HepG2 (cell line): ENCODE data around the gene NDUFAF5. TPM values are rescaled to one million over a fixed set of nuclear protein-coding genes. Genes with fewer than 3 reads are reported as not detected.

Source experiments
- ATAC-seq: fragments of 200-7000 bp; cut with Tn5 transposase; 3 replicates; pipeline ENCODE4 v1.9.1; 2020; ENCODE audit warnings: mild to moderate bottlenecking, moderate library complexity
- BruUV-seq: library from RNA; stranded (reverse); fragments of 400-500 nt; replicated peaks from 2 replicates; lab custom pipeline; 2021; lab: Mats Ljungman, UMichigan
- CTCF ChIA-PET: fragments of 300-600 bp; formaldehyde crosslinking; extraction: SDS; loops from one replicate; lab custom pipeline; 2021; ENCODE audit warnings: low total read pairs, inconsistent platforms, low intra/inter-chr PET ratio; lab: Yijun Ruan, JAX
- POLR2A ChIA-PET: fragments of 350-600 bp; sonication (Branson Sonifier 250); formaldehyde crosslinking; loops from one replicate; lab custom pipeline; 2020; ENCODE audit warnings: antibody characterized with exemption, inconsistent platforms; lab: Yijun Ruan, JAX
- DNase-seq: peaks from one replicate; pipeline ENCODE4 v3.0.0-alpha.2; 2015; ENCODE audit warnings: low spot score
- FAIRE-seq: peaks from 3 replicates; lab custom pipeline; 2011; peaks lifted over from hg19 to GRCh38; lab: Jason Lieb, UNC
- H2AFZ ChIP-seq: one replicate; pipeline ENCODE4 v1.6.1; 2011; ENCODE audit warnings: low read length, inconsistent platforms
- H3K27ac ChIP-seq: fragments of 300-600 bp; 3 replicates; pipeline ENCODE4 v1.8.0; 2011; ENCODE audit warnings: mixed run types, mild to moderate bottlenecking, mixed read lengths, low read length, inconsistent platforms; ENCODE audit not compliant: insufficient read depth; ENCODE audit errors: extremely low read length
- H3K27me3 ChIP-seq, 2 experiments: fragments of 200-600 bp in 1 of 2; 2 replicates in 1 of 2; 3 replicates in 1 of 2; pipeline versions ENCODE4 v1.6.0 to v1.8.0; 2011; ENCODE audit warnings: low read length in 2 of 2, mild to moderate bottlenecking in 2 of 2, moderate library complexity in 2 of 2, inconsistent platforms in 1 of 2; ENCODE audit not compliant: insufficient read depth in 2 of 2, control insufficient read depth in 1 of 2
- H3K36me3 ChIP-seq, 2 experiments: fragments of 200-600 bp in 1 of 2; replicated peaks in 1 of 2; 2 replicates in 1 of 2; 3 replicates in 1 of 2; pipeline versions ENCODE4 v1.5.1 to v1.8.0; 2011; ENCODE audit warnings: low read length in 2 of 2, inconsistent platforms in 1 of 2; ENCODE audit not compliant: insufficient read depth in 2 of 2, control insufficient read depth in 1 of 2
- H3K4me1 ChIP-seq: 2 replicates; pipeline ENCODE4 v1.5.1; 2012; ENCODE audit warnings: low read length, inconsistent platforms; ENCODE audit not compliant: insufficient read depth
- H3K4me2 ChIP-seq: 2 replicates; pipeline ENCODE4 v1.6.0; 2011; ENCODE audit warnings: low read depth, low read length, inconsistent platforms
- H3K4me3 ChIP-seq, 3 experiments: fragments of 200-600 bp in 1 of 3; sonication (generic), shearing (Covaris generic) in 1 of 3; replicated peaks in 1 of 3; 2 replicates each; pipeline ENCODE4 v1.5.1; 2011 to 2016; ENCODE audit warnings: low read length in 3 of 3, inconsistent platforms in 2 of 3, low read depth in 2 of 3, mild to moderate bottlenecking in 2 of 3, control low read depth in 1 of 3, mixed read lengths in 1 of 3; ENCODE audit not compliant: insufficient read depth in 1 of 3
- H3K79me2 ChIP-seq: one replicate; pipeline ENCODE4 v1.6.1; 2011; ENCODE audit warnings: low read length, inconsistent platforms; ENCODE audit not compliant: insufficient read depth
- H3K9ac ChIP-seq: 2 replicates; pipeline ENCODE4 v1.6.0; 2011; ENCODE audit warnings: mild to moderate bottlenecking, low read depth, low read length, inconsistent platforms; ENCODE audit not compliant: insufficient read depth
- H3K9me3 ChIP-seq: 2 replicates; pipeline ENCODE4 v1.5.1; 2012; ENCODE audit warnings: mild to moderate bottlenecking, low read length
- H4K20me1 ChIP-seq: 2 replicates; pipeline ENCODE4 v1.6.0; 2011; ENCODE audit warnings: inconsistent platforms, mild to moderate bottlenecking, low read length, moderate library complexity; ENCODE audit not compliant: insufficient read depth
- CAMTA2 ChIP-seq: sonication (generic); formaldehyde crosslinking; IDR thresholded peaks from 2 replicates; pipeline ENCODE4 v1.4.0; 2020; ENCODE audit warnings: mild to moderate bottlenecking, missing genetic modification reagents, borderline replicate concordance
- CCDC6 ChIP-seq: sonication (generic); formaldehyde crosslinking; IDR thresholded peaks from 2 replicates; pipeline ENCODE4 v1.8.1; 2022; ENCODE audit warnings: mild to moderate bottlenecking, missing genetic modification reagents, moderate library complexity
- CEBPB ChIP-seq: IDR thresholded peaks from 2 replicates; pipeline ENCODE4 v1.6.1; 2011; ENCODE audit warnings: low read depth, low read length, improper control_type of control experiment, borderline replicate concordance
- GMEB1 ChIP-seq: sonication (generic); formaldehyde crosslinking; IDR thresholded peaks from 2 replicates; pipeline ENCODE4 v1.5.1; 2020; ENCODE audit warnings: missing genetic modification reagents, mild to moderate bottlenecking, borderline replicate concordance
- HNF4A ChIP-seq: sonication (generic); formaldehyde crosslinking; IDR thresholded peaks from 2 replicates; pipeline ENCODE4 v1.4.0; 2020; ENCODE audit warnings: missing genetic modification reagents
- JDP2 ChIP-seq: sonication (generic); formaldehyde crosslinking; IDR thresholded peaks from 2 replicates; pipeline ENCODE4 v1.8.1; 2022; ENCODE audit warnings: missing genetic modification reagents, borderline replicate concordance
- MEF2D ChIP-seq: sonication (generic); formaldehyde crosslinking; IDR thresholded peaks from 2 replicates; pipeline ENCODE4 v1.5.1; 2020; ENCODE audit warnings: mild to moderate bottlenecking, missing genetic modification reagents
- MTERF4 ChIP-seq: sonication (generic); formaldehyde crosslinking; IDR thresholded peaks from 2 replicates; pipeline ENCODE4 v1.8.0; 2023; ENCODE audit warnings: mild to moderate bottlenecking, missing genetic modification reagents
- SOX5 ChIP-seq: IDR thresholded peaks from 2 replicates; pipeline ENCODE4 v1.6.1; 2016; ENCODE audit warnings: borderline replicate concordance
- SPEN ChIP-seq: sonication (generic); formaldehyde crosslinking; IDR thresholded peaks from 2 replicates; pipeline ENCODE4 v1.5.1; 2020; ENCODE audit warnings: low read depth, mild to moderate bottlenecking, missing genetic modification reagents
- SSRP1 ChIP-seq: IDR thresholded peaks from 2 replicates; pipeline ENCODE4 v1.6.1; 2016; ENCODE audit warnings: control low read depth
- TOPORS ChIP-seq: sonication (generic); formaldehyde crosslinking; IDR thresholded peaks from 2 replicates; pipeline ENCODE4 v1.8.0; 2023; ENCODE audit warnings: mild to moderate bottlenecking, missing genetic modification reagents
- XRCC5 ChIP-seq: fragments of 200-400 bp; formaldehyde crosslinking; optimal IDR thresholded peaks from 2 replicates; pipeline ENCODE3; 2017; ENCODE audit warnings: mild to moderate bottlenecking, low read length
- ZMYM3 ChIP-seq: sonication (generic); formaldehyde crosslinking; IDR thresholded peaks from 2 replicates; pipeline ENCODE4 v1.5.1; 2020; ENCODE audit warnings: mild to moderate bottlenecking, missing genetic modification reagents
- ZNF431 ChIP-seq: sonication (generic); formaldehyde crosslinking; IDR thresholded peaks from 2 replicates; pipeline ENCODE4 v1.9.0; 2022; ENCODE audit warnings: missing genetic modification reagents, low read depth, mild to moderate bottlenecking, borderline replicate concordance
- ZSCAN20 ChIP-seq: sonication (generic); formaldehyde crosslinking; IDR thresholded peaks from 2 replicates; pipeline ENCODE4 v1.4.0; 2020; ENCODE audit warnings: missing genetic modification reagents, mild to moderate bottlenecking, borderline replicate concordance
- WGBS: methylation state at CpG from one replicate; pipeline ENCODE4 v1.1.6; 2017; ENCODE audit warnings: low lambda C conversion rate; 5-methylcytosine and 5-hydroxymethylcytosine counted together
- in situ Hi-C: cut with HindIII; loops from 2 replicates; pipeline ENCODE4 v1.10.0; 2017; ENCODE audit warnings: low pct_unique_long_range_greater_than_20kb; ENCODE audit not compliant: extremely low pct_ligation_motif_present
- intact Hi-C: fragments of 100-400 bp; cut with micrococcal nuclease; formaldehyde crosslinking; loops from one replicate; pipeline ENCODE4 v1.10.0; 2022; ENCODE audit not compliant: unreplicated experiment
- polyA plus RNA-seq, 8 experiments: library from polyadenylated mRNA; depleted of rRNA in 3 of 8; stranded (reverse) in 7 of 8; unstranded in 1 of 8; fragments of >200 nt; fragmentation: Illumina TruSeq in 4 of 8; extraction: Trizol in 4 of 8; gene quantifications; 2 replicates each; pipeline versions ENCODE4 v1.2.1 to v1.2.3, GENCODE V29; 2011 to 2016; ENCODE audit warnings: low read depth in 4 of 8, missing spikeins in 1 of 8, mixed read lengths in 1 of 8; ENCODE audit not compliant: insufficient read depth in 1 of 8
- total RNA-seq, 5 experiments: library from RNA; depleted of rRNA; stranded (reverse); fragments of >200 nt; fragmentation: Illumina TruSeq; extraction: Trizol; gene quantifications; 2 replicates each; pipeline ENCODE4 v1.2.3, GENCODE V29; 2016; ENCODE audit warnings: low read depth in 1 of 5
- TF ChIP-seq, protein P1 (sequence below): sonication (generic); formaldehyde crosslinking; IDR thresholded peaks from 2 replicates; pipeline ENCODE4 v1.8.1; 2023; ENCODE audit warnings: mild to moderate bottlenecking, missing genetic modification reagents, borderline replicate concordance
- TF ChIP-seq, protein P2 (sequence below): sonication (generic); formaldehyde crosslinking; IDR thresholded peaks from 2 replicates; pipeline ENCODE4 v1.4.0; 2020; ENCODE audit warnings: missing genetic modification reagents

NDUFAF5 gene
- total and polyA plus RNA-seq, 2 of the 13 experiments (the other 11 are each of a cell fraction or from before 2014, with no cell fraction given), result 23.1 to 66.7 TPM

DNA sequence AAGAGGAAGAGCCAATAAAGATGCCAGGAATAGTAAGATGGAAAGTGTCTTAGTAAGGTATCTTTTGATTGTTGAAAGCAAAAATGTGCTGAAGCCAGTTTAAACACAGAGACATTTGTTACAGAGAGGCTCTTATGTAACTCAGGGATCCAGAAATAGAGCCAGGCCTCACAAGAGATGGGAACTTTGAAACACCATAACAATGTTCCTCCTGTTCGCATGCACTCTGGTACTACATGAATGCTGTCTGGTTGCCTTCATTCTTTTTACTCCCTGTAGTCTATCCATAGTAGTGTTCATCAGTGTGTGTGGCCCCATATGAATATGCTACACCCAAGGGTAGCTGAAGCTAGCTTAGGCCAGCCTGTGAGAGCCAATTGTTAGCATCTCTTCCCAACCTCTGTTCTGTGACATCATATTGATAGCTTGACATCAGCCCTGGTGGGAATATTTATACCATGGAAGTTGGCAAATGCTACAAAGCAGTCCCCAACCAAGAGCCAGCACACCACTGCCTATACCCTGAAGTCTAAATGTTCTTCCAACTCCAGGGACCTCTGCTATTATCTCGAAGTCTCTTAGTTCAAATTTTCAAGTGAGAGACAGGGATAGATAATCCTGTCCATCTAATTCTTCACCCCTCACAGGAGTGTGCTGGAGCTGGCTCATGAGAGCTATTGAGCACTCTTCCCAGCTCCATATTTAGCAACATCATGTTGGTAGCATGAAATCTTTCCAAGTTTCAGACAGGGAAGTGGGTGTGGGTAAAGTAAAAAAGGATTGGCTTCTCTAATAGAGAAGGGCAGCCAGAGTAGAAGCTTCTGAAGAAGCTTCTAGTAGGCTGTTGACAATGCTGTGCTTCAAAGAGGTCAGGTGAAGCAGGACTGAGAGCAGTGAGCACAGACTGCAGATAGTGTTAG lies 7.0 kb downstream of the NDUFAF5 start:
- FAIRE-seq (no peak), ATAC-seq (no peak; the same call in 2 of the 3 replicates), DNase-seq (peak; percentile 35)
- no peaks in the 10 kb centered on the region for H3K9me3 ChIP-seq
- in situ Hi-C loops (no loop called here), intact Hi-C loops (no loop called here)
- POLR2A ChIA-PET, result no interaction called here
- H3K4me2 ChIP-seq, result no peak overlapping the region
- CTCF ChIA-PET, result no interaction called here
- no peak overlapping the region for H2AFZ ChIP-seq
- H3K9ac ChIP-seq, result no peak overlapping the region
- H4K20me1 ChIP-seq, result no peaks in the 10 kb centered on the region; the same call in 1 of the 2 replicates
- H3K79me2 ChIP-seq, result peaks cover 25% of the 10 kb centered on the region
- WGBS, result 90% methylated on average over 2 of the region's 2 CpGs
- H3K27me3 ChIP-seq, result no peaks in the 10 kb centered on the region
- H3K4me3 ChIP-seq, result no peak overlapping the region
- H3K4me1 ChIP-seq, result peaks cover 44% of the 10 kb centered on the region
- H3K27ac ChIP-seq, result no peak overlapping the region
- no TSS peak for BruUV-seq
- peaks cover 46 to 84% of the 10 kb centered on the region in 2 experiments for H3K36me3 ChIP-seq
- TF ChIP-seq ZMYM3, result peak; percentile 56; the same call in 1 of the 2 replicates
- peak; percentile 38 for TF ChIP-seq XRCC5
- no peak for TF ChIP-seq ZNF431 (CRISPR knock-in tag)
- 0 out of 2 replicates have a peak, but pooled peaks have one; percentile 33 for TF ChIP-seq SOX5
- TF ChIP-seq CEBPB, result no peak
- TF ChIP-seq, protein P1, sequence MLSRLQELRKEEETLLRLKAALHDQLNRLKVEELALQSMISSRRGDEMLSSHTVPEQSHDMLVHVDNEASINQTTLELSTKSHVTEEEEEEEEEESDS, result no peak
- TF ChIP-seq TOPORS, result no peak
- TF ChIP-seq CCDC6 (CRISPR knock-in tag), result no peak
- TF ChIP-seq, protein P2, sequence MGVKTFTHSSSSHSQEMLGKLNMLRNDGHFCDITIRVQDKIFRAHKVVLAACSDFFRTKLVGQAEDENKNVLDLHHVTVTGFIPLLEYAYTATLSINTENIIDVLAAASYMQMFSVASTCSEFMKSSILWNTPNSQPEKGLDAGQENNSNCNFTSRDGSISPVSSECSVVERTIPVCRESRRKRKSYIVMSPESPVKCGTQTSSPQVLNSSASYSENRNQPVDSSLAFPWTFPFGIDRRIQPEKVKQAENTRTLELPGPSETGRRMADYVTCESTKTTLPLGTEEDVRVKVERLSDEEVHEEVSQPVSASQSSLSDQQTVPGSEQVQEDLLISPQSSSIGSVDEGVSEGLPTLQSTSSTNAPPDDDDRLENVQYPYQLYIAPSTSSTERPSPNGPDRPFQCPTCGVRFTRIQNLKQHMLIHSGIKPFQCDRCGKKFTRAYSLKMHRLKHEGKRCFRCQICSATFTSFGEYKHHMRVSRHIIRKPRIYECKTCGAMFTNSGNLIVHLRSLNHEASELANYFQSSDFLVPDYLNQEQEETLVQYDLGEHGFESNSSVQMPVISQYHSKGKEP, result no peak
- TF ChIP-seq MEF2D, result 0 out of 2 replicates have a peak, but pooled peaks have one; percentile 29
- no peak for TF ChIP-seq MTERF4 (CRISPR knock-in tag)
- no peak for TF ChIP-seq CAMTA2 (CRISPR knock-in tag)
- TF ChIP-seq SSRP1 (CRISPR knock-in tag), result 0 out of 2 replicates have a peak, but pooled peaks have one; percentile 21
- no peak for TF ChIP-seq SPEN (CRISPR knock-in tag)
- TF ChIP-seq ZSCAN20 (CRISPR knock-in tag), result no peak
- no peak for TF ChIP-seq GMEB1
- TF ChIP-seq JDP2 (CRISPR knock-in tag), result no peak
- no peak for TF ChIP-seq HNF4A (CRISPR knock-in tag)
